Loucy (cell line): ENCODE data around the gene NDUFV2.

Source experiments
- CTCF ChIP-seq: fragments of 200-600 bp; sonication (generic); conservative IDR thresholded peaks from 2 replicates; pipeline ENCODE4 v1.5.1; 2014; ENCODE audit warnings: mild to moderate bottlenecking, antibody characterized with exemption, low read length
- EZH2phosphoT487 ChIP-seq: fragments of 200-600 bp; IDR thresholded peaks from 2 replicates; pipeline ENCODE4 v1.6.1; 2018; ENCODE audit warnings: antibody characterized with exemption, mild to moderate bottlenecking, moderate library complexity, borderline replicate concordance

- TF ChIP-seq CTCF = no peak
- no peak for TF ChIP-seq EZH2phosphoT487
Observed at GRCh38 chr18:9130806-9131205, 28.3 kb downstream of the NDUFV2 start.
